GM21360 (cell line): ENCODE measurements around the gene CLDN5.

ENCODE experiments used
- ATAC-seq: cut with Tn5 transposase; IDR thresholded peaks from one replicate; pipeline ENCODE4 v1.9.1; 2021; ENCODE audit warnings: mild to moderate bottlenecking, moderate library complexity; ENCODE audit not compliant: unreplicated experiment

The CLDN5 gene

GRCh38 chr22:19524170-19525115, at the start of gene CLDN5:
TSS of gene CLDN5 (minus strand) at chr22:19524410. CDS start at chr22:19524255, 155 bp downstream.
- ATAC-seq, result no peak

- ATAC-seq, result no peak
Observed at GRCh38 chr22:19571995-19572394, 47.8 kb upstream of the CLDN5 start.

- no peak for ATAC-seq
Observed at GRCh38 chr22:19571207-19571795, 47.1 kb upstream of the CLDN5 start.

- no peak for ATAC-seq
Observed at GRCh38 chr22:19569976-19570375, 45.8 kb upstream of the CLDN5 start.

- ATAC-seq, result no peak
Observed at GRCh38 chr22:19569276-19569640, 45.0 kb upstream of the CLDN5 start.

DNA sequence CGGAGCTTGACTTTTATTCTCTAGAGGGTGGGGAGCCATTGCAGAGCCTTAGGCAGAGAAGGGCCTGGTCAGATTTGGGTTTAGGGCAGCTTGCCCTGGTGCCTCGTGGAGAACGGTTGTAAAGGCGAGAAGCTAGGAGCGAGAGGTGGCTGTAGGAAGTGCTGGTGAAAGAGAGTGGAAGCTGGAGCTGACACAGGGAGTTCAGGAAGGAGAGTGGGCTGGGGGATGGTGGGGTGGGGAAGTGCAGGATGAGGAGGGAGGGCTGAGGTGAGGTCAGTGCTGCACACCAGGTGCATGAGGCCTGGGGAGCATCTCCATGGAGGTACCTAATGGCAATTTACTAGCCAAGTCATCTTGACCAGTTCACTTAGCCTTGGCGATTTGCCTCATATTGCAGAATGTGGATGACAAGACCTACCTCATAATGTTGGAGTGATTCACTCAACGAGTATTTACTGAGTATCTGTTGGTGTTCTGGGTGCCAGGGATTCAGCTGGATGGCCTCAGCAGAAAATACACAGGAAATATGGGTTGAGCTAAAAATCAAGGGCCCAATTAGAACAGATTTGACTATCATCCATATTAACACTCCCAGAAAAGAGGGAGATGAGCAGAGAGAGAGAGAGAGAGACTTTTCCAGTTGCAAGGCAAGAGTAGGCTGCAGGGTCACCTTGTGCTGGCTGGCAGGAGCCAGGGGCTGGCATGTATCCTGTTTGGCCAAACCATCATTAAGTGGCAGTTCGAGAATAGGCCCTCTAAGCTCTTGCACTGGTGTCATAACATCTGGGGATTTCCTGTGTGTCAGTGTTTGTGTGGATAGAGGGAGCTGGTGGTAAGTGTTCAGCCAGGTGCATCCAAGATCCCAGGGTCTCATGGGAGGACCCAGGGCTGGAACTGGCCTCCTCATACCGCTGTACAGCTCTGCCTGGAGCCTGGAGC, 44.4 kb upstream of the CLDN5 start:
- ATAC-seq, result no peak

DNA sequence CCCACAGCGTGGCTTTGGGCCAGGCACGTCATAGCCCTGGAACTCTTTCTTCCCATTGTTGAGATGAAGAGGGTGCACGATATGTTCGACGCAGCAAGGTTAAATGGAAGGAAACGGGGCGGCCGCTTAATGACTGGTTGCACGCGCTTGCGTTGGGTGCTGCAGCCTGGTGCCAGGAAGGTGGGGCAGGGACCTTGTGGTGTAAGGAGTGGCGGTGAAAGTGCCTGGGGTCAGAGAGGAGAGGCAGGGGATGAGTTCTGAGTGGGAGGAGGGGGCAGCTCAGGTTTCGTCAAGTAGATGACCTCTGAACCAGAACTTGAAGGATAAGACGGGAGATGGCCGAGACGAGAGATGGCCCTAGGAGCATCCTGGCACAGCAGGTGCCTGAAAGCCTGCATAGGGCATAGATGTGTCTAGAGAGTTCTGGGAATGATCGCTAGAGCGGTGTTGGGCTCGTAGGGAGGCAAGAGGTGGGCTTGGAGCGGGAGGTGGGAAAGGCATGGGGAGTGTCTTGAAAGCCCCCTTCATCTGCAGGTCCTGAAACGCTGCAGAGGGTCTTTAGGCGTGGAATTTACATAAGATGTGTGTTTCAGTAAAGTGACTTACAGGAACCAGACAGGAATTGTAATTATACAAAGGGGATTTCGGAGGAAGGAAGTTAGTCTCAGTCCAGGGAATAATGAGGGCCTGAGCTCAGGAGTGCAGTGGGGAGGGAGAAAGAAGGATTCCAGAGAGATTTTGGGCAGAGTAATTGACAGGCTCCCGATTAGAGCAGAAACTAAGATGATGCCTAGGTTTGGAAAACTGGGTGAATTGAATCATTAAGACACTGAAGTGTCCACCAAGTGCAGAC, 43.2 kb upstream of the CLDN5 start:
- no peak for ATAC-seq

GRCh38 chr22:19566279-19567156, 42.3 kb upstream of the CLDN5 start:
- ATAC-seq, result no peak

DNA sequence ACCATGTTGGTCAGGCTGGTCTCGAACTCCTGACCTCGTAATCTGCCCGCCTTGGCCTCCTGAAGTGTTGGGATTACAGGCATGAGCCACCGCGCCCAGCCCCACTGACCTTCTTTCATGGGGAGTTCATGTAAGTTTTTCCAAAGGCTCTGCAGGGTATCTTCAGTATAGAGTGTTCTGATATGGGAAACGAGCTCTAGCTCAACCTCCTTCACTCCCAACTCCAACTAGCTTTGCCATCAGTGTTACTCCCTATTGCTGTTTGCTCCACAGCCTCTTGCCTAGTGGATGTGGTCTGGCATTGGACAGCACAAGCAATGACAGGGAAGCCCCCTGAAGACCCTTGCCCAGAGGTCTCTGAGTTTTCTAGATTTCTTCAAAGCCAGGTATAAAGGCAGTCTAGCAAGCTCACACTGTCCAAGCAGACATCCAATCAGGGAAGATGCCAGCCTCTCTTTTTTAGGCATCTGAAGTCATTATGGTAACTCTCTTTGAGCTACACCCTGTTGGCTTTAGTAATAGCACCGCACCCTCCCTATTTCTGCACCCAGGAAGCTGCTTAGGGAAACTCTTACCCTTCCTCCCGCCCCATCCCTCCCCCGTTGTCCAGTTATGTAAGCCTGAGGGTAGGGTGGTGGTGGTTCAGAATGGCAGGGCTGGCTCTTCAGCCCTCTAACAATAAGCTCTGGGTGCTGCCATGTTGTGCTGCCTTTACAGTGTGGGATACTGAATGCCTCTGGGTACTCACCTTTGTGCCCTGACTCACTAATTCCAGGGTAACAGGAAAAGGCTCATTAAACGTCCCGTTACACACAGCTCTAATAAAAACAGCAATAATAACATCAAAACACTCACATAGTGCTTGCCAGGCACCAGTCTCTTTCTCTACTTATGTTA, 41.4 kb upstream of the CLDN5 start:
- no peak for ATAC-seq

- ATAC-seq, result no peak
Observed at GRCh38 chr22:19559956-19560355, 35.7 kb upstream of the CLDN5 start.

DNA sequence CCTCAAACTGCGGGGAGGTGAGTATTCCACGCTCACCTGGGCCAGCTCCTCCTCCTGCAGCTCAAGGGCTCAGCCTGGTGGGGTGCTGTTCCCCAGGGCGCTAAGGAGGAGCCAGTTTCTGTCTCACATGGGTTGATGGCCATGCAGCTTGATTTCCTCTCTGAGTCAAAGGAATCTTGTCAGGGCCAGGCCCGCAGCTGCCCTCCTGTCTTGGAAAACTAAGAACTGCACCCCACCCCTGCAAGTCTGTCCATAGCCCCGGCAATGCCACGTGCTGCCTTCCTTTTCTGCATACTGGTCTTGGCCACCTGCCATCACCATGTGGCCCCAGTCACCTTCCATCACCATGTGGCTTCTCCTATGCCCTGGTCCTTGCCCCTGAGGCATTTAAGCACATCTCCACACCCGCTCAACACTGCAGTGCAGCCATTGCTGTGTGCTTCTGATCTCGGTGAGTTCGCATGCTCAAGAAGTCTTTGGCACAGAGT, 35.2 kb upstream of the CLDN5 start:
- no peak for ATAC-seq

DNA sequence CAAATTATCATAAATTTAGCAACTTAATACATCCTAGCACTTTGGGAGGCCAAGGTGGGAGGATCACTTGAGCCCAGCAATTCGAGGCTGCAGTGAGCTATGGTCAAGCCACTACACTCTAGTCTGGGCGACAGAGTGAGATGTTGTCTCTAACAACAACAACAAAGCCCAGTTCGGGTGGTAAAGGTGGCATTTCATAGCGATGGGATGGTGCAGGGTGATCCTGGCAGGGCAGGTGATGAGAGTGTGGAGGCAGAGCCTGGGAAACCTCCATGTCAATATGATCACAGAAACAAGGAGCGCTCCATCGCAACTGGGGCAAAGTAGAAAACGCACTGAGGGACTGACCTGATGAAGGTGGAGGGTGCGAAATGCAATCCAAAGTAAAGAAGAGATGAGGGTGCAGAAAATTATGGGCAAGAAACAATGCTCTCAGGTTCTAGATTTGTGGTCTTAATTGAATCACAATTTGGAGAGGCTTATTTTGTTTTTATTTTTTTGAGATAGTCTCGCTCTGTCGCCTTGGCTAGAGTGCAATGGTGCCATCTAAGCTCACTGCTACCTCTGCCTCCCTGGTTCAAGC, 32.8 kb upstream of the CLDN5 start:
- no peak for ATAC-seq

DNA sequence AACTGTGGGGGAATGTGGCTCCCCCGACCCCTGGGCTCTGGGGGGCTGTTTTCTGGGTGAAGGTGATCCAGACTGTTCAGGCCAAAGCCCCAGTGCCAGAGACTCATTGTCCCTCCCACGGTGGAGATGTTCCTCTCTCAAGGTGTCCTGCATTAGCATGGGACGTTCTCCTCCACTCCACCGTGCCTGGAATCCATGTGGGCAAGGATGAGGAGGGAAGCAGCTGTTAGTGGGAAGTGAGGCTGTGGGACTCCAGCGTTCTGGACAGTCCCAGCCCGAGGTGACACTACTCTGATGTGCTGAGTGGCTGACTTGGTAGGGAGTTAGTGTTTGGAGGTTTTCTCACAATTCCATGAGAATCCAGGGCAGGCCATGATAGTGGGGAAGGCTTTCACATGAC, 31.4 kb upstream of the CLDN5 start:
- no peak for ATAC-seq

GRCh38 chr22:19554834-19555404, 30.7 kb upstream of the CLDN5 start:
- no peak for ATAC-seq

DNA sequence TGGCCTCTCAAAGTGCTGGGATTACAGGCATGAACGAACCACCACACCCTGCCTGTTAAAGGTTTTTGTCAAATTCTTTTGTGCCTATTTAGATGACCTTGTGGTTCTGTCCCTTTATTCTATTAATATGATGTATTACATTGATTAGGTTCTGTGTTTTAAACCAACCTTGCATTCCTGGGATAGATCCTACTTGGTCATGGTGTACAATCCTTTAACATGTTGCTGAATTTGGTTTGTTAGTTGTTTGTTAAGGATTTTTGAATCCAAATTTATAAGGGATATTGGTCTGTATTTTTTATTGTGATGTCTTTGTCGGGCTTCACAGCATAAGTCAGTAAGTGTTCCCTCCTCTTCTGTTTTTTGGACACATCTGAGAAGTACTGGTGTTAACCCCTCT, 29.0 kb upstream of the CLDN5 start:
- no peak for ATAC-seq

DNA sequence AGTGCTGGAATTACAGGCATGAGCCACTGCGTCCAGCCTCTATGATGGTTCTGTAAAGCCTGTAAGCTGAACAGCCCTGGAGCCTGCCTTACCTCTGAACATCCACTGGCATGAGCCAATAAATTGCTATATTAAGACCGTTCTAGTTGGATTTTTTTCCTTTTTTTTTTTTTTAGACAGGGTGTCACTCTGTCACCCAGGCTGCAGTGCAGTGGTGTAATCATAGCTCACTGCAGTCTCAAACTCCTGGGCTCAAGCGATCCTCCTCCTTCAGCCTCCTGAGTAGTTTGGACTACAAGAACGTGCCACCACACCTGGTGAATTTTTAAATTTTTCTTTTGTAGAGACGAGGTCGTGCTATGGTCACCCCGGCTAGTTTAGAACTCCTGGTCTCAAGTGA, 26.2 kb upstream of the CLDN5 start:
- ATAC-seq, result no peak

DNA sequence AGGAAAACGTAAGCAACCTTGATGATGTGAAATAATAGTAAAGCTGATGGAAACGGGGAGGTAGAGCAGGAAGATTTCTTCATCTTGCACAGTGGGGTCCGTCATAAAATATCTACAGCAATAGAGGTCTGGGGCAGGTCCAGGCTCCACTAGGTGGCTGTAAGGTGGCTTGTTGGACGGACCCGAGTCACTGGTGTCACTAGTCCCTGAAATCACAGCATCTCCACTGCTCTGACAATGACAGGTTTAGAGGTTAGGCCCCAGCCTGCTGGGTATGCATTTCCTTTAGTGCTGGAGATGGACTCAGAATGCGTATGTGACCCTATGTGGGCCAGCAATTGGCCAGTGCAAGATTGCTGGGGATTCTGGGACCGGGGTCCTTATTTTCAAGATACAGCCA, 25.2 kb upstream of the CLDN5 start:
- no peak for ATAC-seq

DNA sequence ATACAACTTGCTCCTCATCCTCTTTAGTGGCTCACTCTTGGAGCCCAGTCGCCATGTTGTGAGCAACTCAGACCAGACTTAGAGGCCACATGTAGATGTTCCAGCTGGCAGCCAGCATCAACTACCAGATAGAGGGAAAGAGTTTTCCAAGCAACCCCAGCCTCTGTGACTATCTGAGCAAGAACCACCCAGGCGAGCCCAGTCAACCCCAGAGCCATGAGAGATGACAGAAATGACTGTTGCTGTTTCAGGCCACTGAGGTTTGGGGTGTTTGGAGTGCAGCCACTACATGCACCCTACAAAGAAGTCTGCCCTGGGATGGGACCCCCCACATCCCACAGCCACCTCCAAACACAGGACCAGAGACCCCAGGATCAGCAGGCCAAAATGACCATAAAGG, 24.8 kb upstream of the CLDN5 start:
- no peak for ATAC-seq
